HG02938 (cell line): ENCODE measurements around the gene CPA5.
"Not testable (repeated sequence)": the region's sequence is repeated elsewhere in the genome, so short reads cannot be mapped to it uniquely, and the experiment has no call there.

Source experiments
- ATAC-seq: cut with Tn5 transposase; IDR thresholded peaks from one replicate; pipeline ENCODE4 v1.9.1; 2021; ENCODE audit warnings: mild to moderate bottlenecking, moderate library complexity; ENCODE audit not compliant: unreplicated experiment

CPA5 gene

DNA sequence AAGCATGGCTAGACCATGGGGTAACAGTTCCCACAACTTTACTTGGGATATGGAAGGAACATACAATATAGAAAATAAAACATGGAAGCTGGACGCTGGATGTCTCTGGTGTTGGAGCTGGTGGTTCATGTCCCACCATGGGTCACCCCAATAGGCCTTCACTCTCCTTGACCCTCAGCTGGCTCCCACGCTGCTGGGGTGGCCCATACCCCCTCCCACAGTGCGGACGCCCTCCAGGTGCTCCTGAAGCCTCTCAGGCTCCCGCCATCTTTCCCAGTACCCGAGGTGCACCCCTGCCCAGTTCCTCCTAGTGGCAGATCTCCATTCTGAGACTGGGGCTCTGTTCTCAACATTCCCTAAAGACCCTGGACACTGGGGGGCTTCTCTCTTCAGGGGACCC is 29.9 kb downstream of the CPA5 start:
- ATAC-seq = no peak

DNA sequence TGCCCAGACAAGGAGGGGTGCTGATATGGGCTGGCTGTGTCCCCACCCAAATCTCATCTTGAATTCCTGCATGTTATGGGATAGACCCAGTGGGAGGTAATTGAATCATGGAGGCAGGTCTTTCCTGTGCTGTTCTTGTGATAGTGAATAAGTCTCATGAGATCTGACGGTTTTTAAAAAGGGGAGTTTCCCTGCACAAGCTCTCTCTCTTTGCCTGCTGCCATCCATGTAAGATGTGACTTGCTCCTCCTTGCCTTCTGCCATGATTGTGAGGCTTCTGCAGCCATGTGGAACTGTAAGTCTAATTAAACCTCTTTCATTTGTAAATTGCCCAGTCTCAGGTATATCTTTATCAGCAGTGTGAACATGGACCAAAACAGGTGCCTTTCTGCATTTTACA is 31.8 kb downstream of the CPA5 start:
- ATAC-seq = not testable (repeated sequence)

DNA sequence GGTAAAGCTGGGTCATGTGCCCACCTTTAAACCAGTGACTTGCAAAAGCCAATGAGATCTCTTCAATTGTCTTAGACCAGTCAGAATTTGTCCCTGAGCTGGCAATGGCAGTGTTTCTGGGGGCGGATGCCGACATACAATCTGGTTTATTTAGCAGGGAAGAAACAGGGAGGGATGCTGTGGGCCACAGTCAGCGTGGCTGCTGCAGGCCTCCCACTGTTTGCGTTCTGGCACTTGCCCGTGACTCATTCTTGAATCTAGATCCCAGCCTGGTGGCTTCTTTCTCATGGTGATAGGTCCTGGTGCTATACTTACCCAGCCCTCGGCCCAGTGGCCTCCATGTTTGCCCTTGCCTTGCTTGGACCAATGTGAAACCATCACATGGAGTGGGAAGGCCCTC is 32.6 kb downstream of the CPA5 start:
- no peak for ATAC-seq

DNA sequence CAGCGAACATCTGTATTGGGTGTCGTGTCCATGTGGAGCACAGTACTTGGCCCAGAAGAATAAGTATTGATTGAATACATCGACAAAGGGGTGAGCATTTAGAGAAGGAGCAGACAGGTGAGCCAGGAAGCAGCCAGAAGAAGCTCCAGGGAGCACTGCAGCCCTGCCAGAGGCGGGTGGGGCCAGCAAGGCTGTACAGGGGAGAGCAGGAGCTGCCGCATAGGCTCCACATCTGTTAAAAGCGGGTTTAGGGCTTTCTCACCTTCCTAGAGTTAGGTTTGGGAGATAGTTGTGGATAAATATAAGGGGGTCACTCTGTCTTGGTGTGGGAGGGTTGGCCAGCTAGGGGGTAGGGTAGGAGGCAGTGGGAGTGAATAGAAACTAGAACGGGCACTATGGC is 34.4 kb downstream of the CPA5 start:
- no peak for ATAC-seq

DNA sequence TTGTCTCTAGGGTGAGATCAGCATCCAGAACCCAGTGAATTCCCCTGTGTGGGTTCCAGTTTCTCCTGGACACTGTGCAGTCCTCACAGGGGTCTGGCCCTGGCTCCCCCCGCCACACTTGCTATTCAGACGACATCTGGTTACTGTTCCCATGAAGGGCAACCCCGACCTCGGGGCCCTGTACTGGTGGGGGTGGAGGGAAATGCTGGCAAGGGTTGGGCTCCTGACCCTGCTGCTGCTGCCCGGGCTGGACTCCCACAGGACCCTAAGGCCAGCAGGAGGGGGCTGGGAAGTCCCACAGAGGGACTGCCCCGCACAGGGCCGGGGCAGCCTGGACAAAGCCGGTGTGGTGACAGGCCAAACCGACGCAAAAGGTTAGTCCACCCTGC is 34.9 kb downstream of the CPA5 start:
- ATAC-seq = no peak

DNA sequence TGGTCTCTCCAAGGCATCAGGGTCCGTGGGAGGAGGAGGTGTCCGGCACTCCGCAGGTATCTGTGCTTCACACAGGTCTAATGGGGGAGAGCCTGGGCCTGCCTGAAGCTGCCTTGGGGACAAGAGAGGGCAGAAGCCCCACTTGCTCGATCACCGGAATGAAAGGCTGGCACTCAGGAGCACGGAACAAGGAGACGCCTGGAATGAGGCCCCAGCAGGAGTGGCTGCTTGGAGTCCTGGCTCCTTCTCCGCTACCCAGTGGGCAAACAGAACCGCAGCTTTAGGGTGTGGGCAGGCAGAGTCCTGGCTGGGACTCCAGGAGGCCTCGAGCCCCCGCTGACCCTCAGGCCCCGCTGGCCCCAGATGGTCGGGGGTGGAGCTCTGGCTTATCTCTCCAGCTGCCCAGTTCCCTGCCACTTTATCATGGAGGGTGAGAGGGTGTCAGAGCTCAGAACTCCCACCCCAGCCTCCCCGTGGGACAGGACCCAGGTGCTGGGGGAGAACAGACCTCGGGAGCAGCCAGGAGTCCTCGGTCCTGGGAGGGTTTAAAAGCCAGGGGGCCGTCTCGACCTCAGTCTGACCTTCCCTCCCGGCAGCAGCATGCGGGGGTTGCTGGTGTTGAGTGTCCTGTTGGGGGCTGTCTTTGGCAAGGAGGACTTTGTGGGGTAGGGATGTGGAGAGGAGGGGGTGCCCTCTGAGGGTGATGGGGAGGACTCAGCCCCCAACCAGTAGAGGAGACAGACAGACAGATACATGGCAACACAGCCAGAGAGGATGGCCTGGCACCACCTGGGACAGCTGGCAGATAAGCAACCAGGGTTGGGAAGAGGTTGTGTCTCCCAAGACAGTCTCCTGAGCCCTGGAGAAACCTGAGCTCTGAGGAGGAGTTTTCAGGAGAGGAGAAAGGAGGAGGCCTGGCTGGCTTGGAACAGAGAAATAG is 35.6 kb downstream of the CPA5 start, which contains the start of gene CPA1:
TSS of gene CPA1 (plus strand) at position 574 of the 940 bp plus-strand sequence. CDS start at position 601, 27 bp downstream.
- no peak for ATAC-seq

DNA sequence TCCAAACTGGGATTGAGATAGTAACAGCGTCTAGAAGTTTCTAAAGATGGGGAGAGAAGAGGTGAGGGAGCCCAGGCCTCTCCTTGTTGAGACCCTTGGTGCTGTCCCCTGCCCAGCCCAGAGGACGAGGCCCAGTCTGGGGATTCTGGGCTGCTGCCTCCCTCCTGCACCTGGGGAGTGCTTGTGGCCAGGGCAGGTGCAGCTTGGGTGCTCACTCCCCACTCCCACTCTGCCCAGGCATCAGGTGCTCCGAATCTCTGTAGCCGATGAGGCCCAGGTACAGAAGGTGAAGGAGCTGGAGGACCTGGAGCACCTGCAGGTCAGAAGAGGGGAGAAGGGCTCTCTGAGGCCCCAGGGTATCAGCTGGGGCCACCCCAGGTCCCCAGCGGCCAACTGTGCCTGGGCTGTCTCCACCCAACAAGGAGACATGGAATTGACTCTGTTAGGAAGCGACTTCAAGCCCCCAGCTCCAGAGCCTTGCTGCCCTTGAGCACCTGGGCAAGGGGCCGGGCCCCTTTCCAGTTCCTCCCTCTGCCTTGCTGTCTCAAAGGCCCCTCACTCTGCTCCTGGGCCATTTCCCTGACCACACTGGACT is 36.3 kb downstream of the CPA5 start:
- no peak for ATAC-seq

DNA sequence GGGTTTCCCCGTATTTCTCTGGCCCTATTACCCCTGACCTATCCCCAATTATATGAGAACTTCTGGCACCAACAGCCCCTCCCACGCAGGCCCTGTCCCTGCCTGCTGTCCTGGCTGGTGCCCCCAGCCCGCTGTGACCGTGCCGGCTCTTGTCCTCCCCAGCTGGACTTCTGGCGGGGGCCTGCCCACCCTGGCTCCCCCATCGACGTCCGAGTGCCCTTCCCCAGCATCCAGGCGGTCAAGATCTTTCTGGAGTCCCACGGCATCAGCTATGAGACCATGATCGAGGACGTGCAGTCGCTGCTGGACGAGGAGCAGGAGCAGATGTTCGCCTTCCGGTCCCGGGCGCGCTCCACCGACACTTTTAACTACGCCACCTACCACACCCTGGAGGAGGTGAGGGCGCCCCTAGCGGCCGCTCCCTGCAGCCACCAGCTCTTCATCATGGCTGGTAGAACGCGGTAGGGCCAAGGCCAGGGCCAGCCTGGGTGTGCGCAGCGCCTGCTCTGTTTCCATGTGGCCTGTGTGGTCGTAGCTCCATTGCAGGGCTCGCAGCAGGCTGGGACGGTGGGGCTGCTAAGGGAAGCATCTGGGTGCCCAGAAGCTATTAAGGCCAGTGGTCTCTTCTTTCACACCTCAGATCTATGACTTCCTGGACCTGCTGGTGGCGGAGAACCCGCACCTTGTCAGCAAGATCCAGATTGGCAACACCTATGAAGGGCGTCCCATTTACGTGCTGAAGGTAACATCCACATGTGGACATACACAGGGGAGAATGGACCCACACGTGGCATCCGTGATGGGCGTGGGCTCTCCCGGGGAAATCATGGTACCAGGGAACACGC is 37.1 kb downstream of the CPA5 start:
- no peak for ATAC-seq

DNA sequence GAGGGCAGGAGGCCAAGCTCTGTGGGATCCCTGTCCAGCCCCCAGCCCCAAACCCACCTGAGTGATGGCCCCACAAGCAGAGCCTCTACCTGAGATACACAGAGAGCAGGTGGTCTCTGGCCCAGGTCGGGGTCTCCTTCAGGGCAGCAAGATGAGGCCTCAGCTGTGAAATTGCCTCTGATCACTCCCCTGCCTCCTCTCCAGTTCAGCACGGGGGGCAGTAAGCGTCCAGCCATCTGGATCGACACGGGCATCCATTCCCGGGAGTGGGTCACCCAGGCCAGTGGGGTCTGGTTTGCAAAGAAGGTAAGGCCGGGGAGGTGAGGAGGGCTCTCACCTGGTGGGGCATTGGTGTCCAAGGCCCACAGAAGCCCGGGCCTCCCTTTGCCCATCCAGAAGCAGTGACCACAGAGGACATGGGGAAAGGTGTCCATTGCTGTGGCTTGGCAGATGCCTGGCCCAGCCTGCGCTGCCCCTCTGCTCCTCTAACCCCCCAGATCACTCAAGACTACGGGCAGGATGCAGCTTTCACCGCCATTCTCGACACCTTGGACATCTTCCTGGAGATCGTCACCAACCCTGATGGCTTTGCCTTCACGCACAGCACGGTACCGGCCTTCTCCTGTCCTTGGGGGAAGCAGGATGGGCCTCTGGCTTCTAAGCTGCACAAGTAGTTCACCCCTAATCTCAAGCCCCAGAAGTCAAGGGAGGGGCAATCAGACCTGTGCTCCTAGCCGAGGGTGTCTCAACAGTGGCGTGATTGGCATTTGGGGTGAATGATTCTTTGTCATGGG is 38.8 kb downstream of the CPA5 start:
- ATAC-seq = no peak

DNA sequence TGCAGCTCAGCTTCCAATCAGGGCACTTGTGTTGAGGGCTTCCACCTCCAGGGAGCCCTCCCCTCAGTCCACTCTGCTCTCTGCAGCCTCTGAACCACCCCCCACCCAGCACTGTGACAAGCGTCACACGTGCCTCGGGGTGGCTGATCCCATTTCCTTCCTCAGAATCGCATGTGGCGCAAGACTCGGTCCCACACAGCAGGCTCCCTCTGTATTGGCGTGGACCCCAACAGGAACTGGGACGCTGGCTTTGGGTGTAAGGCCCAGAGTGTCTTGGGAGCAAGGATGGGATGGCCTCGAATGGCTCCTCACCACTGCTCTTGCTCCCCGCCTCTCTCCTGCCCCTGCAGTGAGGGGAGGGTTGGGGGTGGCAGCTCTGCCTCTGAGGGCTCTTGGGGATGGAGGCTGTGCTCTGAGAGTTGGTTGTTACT is 39.8 kb downstream of the CPA5 start:
- no peak for ATAC-seq

DNA sequence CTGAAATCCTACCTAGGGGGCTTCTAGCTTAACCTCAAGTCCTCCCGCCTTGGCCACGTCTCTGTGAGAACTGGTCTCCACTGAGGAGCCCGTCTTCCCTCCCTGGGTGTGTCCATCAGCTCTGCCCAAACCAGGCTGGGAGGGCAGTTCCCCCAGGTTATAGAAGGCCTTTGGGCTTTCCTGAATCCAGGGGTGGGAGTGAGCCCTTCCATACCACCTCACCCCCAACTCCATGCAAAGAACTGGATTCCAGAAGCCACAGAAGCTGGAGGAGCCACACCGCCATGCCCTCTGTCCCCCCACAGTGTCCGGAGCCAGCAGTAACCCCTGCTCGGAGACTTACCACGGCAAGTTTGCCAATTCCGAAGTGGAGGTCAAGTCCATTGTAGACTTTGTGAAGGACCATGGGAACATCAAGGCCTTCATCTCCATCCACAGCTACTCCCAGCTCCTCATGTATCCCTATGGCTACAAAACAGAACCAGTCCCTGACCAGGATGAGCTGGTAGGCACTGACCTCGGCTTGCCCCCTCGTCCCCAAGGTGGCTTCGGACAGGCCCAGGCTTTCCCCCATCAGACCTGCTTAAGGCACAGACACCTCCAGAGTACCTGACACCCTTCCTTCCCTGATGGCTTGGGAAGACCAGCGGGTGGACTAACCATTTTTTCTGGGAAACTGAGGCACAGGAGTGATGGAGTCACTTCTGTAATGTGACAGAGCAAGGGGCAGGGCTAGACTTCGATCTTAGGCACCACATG is 40.4 kb downstream of the CPA5 start:
- ATAC-seq = no peak

DNA sequence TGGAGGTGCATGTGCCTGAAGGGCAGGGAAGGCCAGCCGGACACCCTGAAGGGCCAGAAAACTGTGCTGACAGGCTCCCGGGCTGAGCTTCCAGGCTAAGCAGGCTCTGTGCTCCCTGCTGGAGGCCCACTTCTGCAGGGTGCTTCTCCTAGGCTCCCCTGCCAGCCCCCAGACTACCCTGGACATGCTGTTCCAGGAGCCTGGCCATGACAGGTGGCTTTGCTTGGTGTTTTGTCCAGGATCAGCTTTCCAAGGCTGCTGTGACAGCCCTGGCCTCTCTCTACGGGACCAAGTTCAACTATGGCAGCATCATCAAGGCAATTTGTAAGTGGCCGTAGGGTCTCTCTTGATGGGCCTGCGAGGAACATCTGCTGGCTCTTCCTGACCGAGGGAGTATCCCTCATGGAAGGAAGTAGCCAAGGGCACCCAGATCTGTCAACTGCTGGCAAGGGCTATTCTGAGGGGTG is 41.0 kb downstream of the CPA5 start:
- no peak for ATAC-seq

DNA sequence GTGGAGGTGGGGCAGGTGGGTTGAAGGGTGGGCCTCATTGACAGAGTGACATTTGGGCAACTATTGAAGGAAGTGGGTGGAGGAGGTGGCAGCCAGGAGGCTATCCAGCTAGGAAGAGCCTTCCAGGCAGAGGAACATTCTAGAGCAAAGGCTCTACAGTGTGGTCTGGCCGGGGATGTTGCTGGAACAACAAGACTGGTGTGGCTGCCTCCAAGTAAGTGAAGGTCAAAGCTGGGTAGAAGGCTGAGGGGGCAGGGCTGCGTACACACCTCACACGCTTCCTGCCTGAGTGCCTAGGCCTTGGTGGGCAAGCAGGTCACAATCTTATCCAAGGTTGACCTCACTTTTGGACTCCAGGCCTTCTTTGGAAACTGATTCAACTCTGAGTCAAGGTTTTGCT is 42.3 kb downstream of the CPA5 start:
- no peak for ATAC-seq

DNA sequence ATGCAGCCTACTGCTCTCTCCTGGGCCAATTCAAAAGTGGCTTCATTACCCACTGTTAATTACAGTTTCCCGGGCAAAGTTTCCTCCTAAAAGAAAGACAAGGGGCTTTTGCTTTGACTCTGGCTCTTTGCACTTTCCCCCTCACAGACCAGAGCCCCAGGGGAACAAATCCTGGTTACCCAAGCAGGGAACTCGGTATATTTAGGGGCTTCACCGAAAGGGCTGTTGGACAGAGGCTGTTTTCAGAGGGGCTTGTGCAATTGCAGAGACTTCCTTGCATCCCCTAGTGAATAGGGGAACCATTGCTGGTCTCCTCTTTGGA is 42.7 kb downstream of the CPA5 start:
- ATAC-seq = no peak

DNA sequence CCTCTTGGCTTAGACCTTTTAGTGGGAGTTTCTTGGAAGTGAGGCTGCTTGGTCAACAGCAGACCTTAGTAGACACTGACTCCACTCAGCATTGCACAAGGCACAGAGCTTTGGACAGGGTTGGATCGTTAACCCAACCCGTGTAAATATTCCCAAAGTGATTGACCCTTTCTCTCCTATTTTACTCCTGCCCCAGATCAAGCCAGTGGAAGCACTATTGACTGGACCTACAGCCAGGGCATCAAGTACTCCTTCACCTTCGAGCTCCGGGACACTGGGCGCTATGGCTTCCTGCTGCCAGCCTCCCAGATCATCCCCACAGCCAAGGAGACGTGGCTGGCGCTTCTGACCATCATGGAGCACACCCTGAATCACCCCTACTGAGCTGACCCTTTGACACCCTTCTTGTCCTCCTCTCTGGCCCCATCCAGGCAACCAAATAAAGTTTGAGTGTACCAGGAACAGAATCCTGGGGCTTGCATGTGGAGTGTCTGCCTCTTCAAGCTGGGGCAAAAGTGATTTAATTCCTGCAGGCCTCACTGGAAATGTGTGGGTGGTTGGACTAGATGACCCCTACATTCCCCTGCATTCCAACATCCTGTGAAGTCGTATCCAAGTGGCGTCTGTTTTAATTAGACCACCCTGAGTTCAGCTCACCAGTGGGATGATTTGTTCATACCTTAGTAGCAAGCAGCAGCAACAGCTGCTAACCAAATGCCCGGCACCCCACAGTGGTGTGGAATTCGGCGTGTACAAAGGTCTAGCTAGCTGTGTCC is 43.2 kb downstream of the CPA5 start:
- no peak for ATAC-seq

DNA sequence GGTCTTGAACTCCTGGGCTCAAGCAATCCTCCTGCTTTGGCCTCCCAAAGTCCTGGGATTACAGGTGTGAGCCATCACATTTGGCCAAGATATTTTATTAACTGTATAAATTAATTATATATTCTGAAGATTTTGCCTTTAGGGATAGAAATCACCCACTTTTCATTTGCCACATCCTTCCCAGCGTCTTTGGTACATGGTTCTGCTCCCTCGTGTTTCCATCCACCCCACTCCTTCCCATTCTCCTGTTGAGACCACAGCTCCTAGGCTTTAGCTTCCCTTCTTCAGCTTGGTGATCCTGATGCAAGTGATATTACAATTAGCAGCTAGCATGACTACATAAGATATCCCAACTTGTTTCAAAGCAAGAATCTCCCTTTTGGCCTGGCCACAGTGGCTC is 44.1 kb downstream of the CPA5 start:
- ATAC-seq = no peak

DNA sequence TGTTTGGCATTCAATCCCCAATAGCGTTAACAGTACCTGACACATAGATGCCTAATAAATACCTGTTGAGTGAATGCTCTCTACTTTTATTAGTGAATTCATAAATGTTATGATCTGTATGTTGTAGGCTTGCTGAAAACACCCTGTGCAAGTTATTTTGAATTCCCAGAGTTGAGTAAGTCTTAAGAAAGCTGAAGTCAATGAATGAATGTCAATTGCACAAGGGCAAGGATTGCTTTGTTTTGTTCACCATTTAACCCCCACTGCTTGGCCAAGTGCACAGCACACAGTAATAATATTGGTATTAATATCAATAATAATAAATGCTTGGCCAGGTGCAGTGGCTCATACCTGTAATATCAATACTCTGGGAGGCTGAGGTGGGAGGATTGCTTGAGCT is 45.9 kb downstream of the CPA5 start:
- ATAC-seq = no peak

DNA sequence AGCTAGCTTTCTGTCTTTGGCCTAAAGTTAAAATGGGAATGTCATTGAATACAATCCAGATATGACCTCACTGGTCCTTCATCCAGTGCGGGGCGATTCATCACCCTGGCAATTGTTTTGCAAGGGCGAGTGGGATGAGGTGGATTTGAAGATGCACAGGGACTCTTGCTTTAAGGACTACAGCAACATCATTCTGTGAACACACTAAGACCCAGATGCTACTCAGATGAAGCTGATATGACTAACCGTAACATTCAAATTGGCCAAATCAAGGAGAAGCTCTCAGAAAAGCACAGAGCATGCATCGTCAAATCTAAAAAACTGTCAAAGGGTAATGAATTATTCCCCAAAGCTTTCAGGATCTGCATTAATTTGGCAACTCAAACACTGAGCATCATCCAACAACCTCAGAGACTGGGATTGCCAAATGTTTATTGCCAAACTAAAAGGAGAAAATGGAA is 48.5 kb downstream of the CPA5 start:
- ATAC-seq = no peak

DNA sequence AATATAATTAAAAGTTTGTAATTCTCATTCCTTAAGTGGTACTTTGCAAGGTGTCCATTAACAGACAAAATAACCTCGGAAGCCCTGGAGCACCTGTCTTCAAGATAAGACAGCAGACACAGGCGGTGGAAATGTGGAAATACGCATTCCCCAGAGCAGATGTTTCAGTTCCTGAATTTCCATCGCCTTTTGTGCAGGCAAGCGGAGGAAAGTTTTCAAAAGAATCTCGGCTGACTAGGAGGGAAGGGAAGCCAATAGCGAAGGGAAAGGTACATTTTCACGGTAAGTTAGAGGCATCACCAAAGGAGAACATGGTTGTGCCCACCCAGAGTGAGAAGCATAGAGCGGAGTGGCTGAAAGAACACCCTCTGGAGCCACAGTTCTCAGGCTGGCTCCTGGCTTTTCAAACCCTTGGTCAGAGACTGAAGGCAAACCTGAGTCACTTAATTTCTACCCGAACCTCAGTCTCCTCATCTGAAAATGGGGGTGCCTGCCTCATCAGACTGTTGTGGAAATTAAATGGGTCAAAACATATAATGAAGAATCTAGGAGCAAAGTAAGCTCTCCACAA is 49.3 kb downstream of the CPA5 start:
- ATAC-seq = no peak
